HepG2 (cell line): ENCODE data around the gene TNNI2. TPM values are rescaled to one million over a fixed set of nuclear protein-coding genes. Genes with fewer than 3 reads are reported as not detected.

Source experiments
- ADNP ChIP-seq: sonication (generic); formaldehyde crosslinking; IDR thresholded peaks from 2 replicates; pipeline ENCODE4 v1.4.0; 2020; ENCODE audit warnings: missing genetic modification reagents
- ATF7 ChIP-seq, 2 experiments: fragments of 450-650 bp in 1 of 2; sonication (generic) in 1 of 2; formaldehyde crosslinking in 1 of 2; IDR thresholded peaks; 2 replicates each; pipeline versions ENCODE4 v1.4.0 to v1.6.1; 2016 to 2020; ENCODE audit warnings: antibody characterized with exemption in 1 of 2, mild to moderate bottlenecking in 1 of 2, missing genetic modification reagents in 1 of 2
- JUND ChIP-seq: sonication (generic); formaldehyde crosslinking; IDR thresholded peaks from 2 replicates; pipeline ENCODE4 v1.8.0; 2022; ENCODE audit warnings: mild to moderate bottlenecking, missing genetic modification reagents
- MAFG ChIP-seq: sonication (generic); formaldehyde crosslinking; IDR thresholded peaks from 2 replicates; pipeline ENCODE4 v1.5.1; 2020; ENCODE audit warnings: mild to moderate bottlenecking, missing genetic modification reagents
- MIER2 ChIP-seq: IDR thresholded peaks from 2 replicates; pipeline ENCODE4 v1.6.1; 2016; ENCODE audit warnings: missing biosample characterization, missing genetic modification reagents
- NR2F2 ChIP-seq: IDR thresholded peaks from 2 replicates; pipeline ENCODE4 v1.6.1; 2012; ENCODE audit warnings: low read depth, inconsistent platforms, borderline replicate concordance
- POLR2AphosphoS5 ChIP-seq: IDR thresholded peaks from 2 replicates; pipeline ENCODE4 v1.6.1; 2012; ENCODE audit warnings: low read depth, low read length
- ZBTB26 ChIP-seq: IDR thresholded peaks from 2 replicates; pipeline ENCODE4 v1.6.1; 2016; ENCODE audit warnings: missing compliant biosample characterization, missing genetic modification reagents, borderline replicate concordance
- ZMAT3 ChIP-seq: sonication (generic); formaldehyde crosslinking; conservative IDR thresholded peaks from 2 replicates; pipeline ENCODE4 v1.7.0; 2021; ENCODE audit warnings: missing genetic modification reagents
- ZNF180 ChIP-seq: sonication (generic); formaldehyde crosslinking; IDR thresholded peaks from 2 replicates; pipeline ENCODE4 v1.4.0; 2020; ENCODE audit warnings: low read depth, missing genetic modification reagents, borderline replicate concordance
- ZNF205 ChIP-seq: IDR thresholded peaks from 2 replicates; pipeline ENCODE4 v1.6.1; 2018; ENCODE audit warnings: missing biosample characterization, missing genetic modification reagents
- ZNF367 ChIP-seq: sonication (generic); formaldehyde crosslinking; IDR thresholded peaks from 2 replicates; pipeline ENCODE4 v1.4.0; 2020; ENCODE audit warnings: missing genetic modification reagents, borderline replicate concordance
- ZNF576 ChIP-seq: sonication (generic); formaldehyde crosslinking; IDR thresholded peaks from 2 replicates; pipeline ENCODE4 v1.4.0; 2020; ENCODE audit warnings: mild to moderate bottlenecking, missing genetic modification reagents
- ZNF788 ChIP-seq: sonication (generic); formaldehyde crosslinking; IDR thresholded peaks from 2 replicates; pipeline ENCODE4 v1.5.0; 2020; ENCODE audit warnings: mild to moderate bottlenecking, missing genetic modification reagents, borderline replicate concordance
- polyA plus RNA-seq, 8 experiments: library from polyadenylated mRNA; depleted of rRNA in 3 of 8; stranded (reverse) in 7 of 8; unstranded in 1 of 8; fragments of >200 nt; fragmentation: Illumina TruSeq in 4 of 8; extraction: Trizol in 4 of 8; gene quantifications; 2 replicates each; pipeline versions ENCODE4 v1.2.1 to v1.2.3, GENCODE V29; 2011 to 2016; ENCODE audit warnings: low read depth in 4 of 8, missing spikeins in 1 of 8, mixed read lengths in 1 of 8; ENCODE audit not compliant: insufficient read depth in 1 of 8
- total RNA-seq, 5 experiments: library from RNA; depleted of rRNA; stranded (reverse); fragments of >200 nt; fragmentation: Illumina TruSeq; extraction: Trizol; gene quantifications; 2 replicates each; pipeline ENCODE4 v1.2.3, GENCODE V29; 2016; ENCODE audit warnings: low read depth in 1 of 5
- TF ChIP-seq, protein P1 (sequence below): sonication (generic); formaldehyde crosslinking; IDR thresholded peaks from 2 replicates; pipeline ENCODE4 v1.4.0; 2020; ENCODE audit warnings: missing genetic modification reagents
- TF ChIP-seq, protein P2 (sequence below): sonication (generic); formaldehyde crosslinking; IDR thresholded peaks from 2 replicates; pipeline ENCODE4 v1.4.0; 2020; ENCODE audit warnings: missing genetic modification reagents
- TF ChIP-seq, protein P3 (sequence below): IDR thresholded peaks from 2 replicates; pipeline ENCODE4 v1.6.1; 2012; ENCODE audit warnings: inconsistent platforms
- TF ChIP-seq, protein P4 (sequence below): sonication (generic); formaldehyde crosslinking; IDR thresholded peaks from 2 replicates; pipeline ENCODE4 v1.8.0; 2022; ENCODE audit warnings: mild to moderate bottlenecking, missing genetic modification reagents; ENCODE audit not compliant: insufficient replicate concordance

The TNNI2 gene
- total and polyA plus RNA-seq, 2 of the 13 experiments (the other 11 are each of a cell fraction or from before 2014, with no cell fraction given): 7.2 to 12.0 TPM

GRCh38 chr11:1825039-1825740 lies 13.6 kb upstream of the TNNI2 start (continued):
- TF ChIP-seq, protein P1, sequence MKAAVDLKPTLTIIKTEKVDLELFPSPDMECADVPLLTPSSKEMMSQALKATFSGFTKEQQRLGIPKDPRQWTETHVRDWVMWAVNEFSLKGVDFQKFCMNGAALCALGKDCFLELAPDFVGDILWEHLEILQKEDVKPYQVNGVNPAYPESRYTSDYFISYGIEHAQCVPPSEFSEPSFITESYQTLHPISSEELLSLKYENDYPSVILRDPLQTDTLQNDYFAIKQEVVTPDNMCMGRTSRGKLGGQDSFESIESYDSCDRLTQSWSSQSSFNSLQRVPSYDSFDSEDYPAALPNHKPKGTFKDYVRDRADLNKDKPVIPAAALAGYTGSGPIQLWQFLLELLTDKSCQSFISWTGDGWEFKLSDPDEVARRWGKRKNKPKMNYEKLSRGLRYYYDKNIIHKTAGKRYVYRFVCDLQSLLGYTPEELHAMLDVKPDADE (CRISPR knock-in tag): 0 out of 2 replicates have a peak, but pooled peaks have one; percentile 64
- TF ChIP-seq, protein P2, sequence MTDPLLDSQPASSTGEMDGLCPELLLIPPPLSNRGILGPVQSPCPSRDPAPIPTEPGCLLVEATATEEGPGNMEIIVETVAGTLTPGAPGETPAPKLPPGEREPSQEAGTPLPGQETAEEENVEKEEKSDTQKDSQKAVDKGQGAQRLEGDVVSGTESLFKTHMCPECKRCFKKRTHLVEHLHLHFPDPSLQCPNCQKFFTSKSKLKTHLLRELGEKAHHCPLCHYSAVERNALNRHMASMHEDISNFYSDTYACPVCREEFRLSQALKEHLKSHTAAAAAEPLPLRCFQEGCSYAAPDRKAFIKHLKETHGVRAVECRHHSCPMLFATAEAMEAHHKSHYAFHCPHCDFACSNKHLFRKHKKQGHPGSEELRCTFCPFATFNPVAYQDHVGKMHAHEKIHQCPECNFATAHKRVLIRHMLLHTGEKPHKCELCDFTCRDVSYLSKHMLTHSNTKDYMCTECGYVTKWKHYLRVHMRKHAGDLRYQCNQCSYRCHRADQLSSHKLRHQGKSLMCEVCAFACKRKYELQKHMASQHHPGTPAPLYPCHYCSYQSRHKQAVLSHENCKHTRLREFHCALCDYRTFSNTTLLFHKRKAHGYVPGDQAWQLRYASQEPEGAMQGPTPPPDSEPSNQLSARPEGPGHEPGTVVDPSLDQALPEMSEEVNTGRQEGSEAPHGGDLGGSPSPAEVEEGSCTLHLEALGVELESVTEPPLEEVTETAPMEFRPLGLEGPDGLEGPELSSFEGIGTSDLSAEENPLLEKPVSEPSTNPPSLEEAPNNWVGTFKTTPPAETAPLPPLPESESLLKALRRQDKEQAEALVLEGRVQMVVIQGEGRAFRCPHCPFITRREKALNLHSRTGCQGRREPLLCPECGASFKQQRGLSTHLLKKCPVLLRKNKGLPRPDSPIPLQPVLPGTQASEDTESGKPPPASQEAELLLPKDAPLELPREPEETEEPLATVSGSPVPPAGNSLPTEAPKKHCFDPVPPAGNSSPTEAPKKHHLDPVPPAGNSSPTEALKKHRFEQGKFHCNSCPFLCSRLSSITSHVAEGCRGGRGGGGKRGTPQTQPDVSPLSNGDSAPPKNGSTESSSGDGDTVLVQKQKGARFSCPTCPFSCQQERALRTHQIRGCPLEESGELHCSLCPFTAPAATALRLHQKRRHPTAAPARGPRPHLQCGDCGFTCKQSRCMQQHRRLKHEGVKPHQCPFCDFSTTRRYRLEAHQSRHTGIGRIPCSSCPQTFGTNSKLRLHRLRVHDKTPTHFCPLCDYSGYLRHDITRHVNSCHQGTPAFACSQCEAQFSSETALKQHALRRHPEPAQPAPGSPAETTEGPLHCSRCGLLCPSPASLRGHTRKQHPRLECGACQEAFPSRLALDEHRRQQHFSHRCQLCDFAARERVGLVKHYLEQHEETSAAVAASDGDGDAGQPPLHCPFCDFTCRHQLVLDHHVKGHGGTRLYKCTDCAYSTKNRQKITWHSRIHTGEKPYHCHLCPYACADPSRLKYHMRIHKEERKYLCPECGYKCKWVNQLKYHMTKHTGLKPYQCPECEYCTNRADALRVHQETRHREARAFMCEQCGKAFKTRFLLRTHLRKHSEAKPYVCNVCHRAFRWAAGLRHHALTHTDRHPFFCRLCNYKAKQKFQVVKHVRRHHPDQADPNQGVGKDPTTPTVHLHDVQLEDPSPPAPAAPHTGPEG (CRISPR knock-in tag): 0 out of 2 replicates have a peak, but pooled peaks have one; percentile 35
- TF ChIP-seq JUND: 0 out of 2 replicates have a peak, but pooled peaks have one; percentile 58
- TF ChIP-seq ZNF180 (CRISPR knock-in tag): no peak
- TF ChIP-seq NR2F2: peak; percentile 51; the same call in 1 of the 2 replicates
- TF ChIP-seq ADNP (CRISPR knock-in tag): no peak; the same call in 1 of the 2 replicates
- peak; percentile 91; the same call in 1 of the 2 replicates for TF ChIP-seq ZNF788 (CRISPR knock-in tag)
- TF ChIP-seq ZNF205: peak; percentile 53; the same call in 1 of the 2 replicates
- TF ChIP-seq ZNF576 (CRISPR knock-in tag): no peak
- 0 out of 2 replicates have a peak, but pooled peaks have one; percentile 38 for TF ChIP-seq ZMAT3 (CRISPR knock-in tag)
- no peak for TF ChIP-seq POLR2AphosphoS5
- TF ChIP-seq, protein P3, sequence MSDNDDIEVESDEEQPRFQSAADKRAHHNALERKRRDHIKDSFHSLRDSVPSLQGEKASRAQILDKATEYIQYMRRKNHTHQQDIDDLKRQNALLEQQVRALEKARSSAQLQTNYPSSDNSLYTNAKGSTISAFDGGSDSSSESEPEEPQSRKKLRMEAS: peak; percentile 57; the same call in 1 of the 2 replicates
- TF ChIP-seq, protein P4, sequence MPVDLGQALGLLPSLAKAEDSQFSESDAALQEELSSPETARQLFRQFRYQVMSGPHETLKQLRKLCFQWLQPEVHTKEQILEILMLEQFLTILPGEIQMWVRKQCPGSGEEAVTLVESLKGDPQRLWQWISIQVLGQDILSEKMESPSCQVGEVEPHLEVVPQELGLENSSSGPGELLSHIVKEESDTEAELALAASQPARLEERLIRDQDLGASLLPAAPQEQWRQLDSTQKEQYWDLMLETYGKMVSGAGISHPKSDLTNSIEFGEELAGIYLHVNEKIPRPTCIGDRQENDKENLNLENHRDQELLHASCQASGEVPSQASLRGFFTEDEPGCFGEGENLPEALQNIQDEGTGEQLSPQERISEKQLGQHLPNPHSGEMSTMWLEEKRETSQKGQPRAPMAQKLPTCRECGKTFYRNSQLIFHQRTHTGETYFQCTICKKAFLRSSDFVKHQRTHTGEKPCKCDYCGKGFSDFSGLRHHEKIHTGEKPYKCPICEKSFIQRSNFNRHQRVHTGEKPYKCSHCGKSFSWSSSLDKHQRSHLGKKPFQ (CRISPR knock-in tag): no peak
- TF ChIP-seq ATF7 (IDR thresholded peaks at IDR 0.05): no peak
- TF ChIP-seq ATF7 (CRISPR knock-in tag; IDR thresholded peaks at IDR 0.05): no peak
- 0 out of 2 replicates have a peak, but pooled peaks have one; percentile 59 for TF ChIP-seq ZNF367 (CRISPR knock-in tag)
- TF ChIP-seq MIER2 (CRISPR knock-in tag): 0 out of 2 replicates have a peak, but pooled peaks have one; percentile 29
- no peak for TF ChIP-seq MAFG (CRISPR knock-in tag)
- TF ChIP-seq ZBTB26 (CRISPR knock-in tag): no peak
